GM23338 (cell line): Measurements from ENCODE around the gene APBA2.

Source experiments
- CREB1 ChIP-seq: fragments of 250-450 bp; sonication (Bioruptor Pico); IDR thresholded peaks from 2 replicates; pipeline ENCODE4 v1.5.0; 2020; ENCODE audit warnings: low read depth, mild to moderate bottlenecking, moderate library complexity
- EZH2 ChIP-seq: fragments of 200-600 bp; sonication (generic); IDR thresholded peaks from one replicate; pipeline ENCODE4 v1.8.0; 2017; ENCODE audit warnings: antibody characterized with exemption, mild to moderate bottlenecking, low read depth; ENCODE audit not compliant: unreplicated experiment
- EZH2phosphoT487 ChIP-seq: fragments of 200-600 bp; sonication (generic); IDR thresholded peaks from one replicate; pipeline ENCODE4 v1.8.1; 2018; ENCODE audit warnings: antibody characterized with exemption; ENCODE audit not compliant: unreplicated experiment
- JUNB ChIP-seq: IDR thresholded peaks from one replicate; pipeline ENCODE4 v1.6.1; 2016; ENCODE audit warnings: antibody characterized with exemption; ENCODE audit not compliant: unreplicated experiment
- POLR2AphosphoS5 ChIP-seq: IDR thresholded peaks from 2 replicates; pipeline ENCODE4 v1.6.1; 2016; ENCODE audit warnings: antibody characterized with exemption, low read depth
- REST ChIP-seq: IDR thresholded peaks from one replicate; pipeline ENCODE4 v1.6.1; 2018; ENCODE audit warnings: antibody characterized with exemption; ENCODE audit not compliant: unreplicated experiment
- STAT1 ChIP-seq: IDR thresholded peaks from one replicate; pipeline ENCODE4 v1.6.1; 2016; ENCODE audit warnings: antibody characterized with exemption; ENCODE audit not compliant: unreplicated experiment
- ZNF114 ChIP-seq: fragments of 250-450 bp; sonication (Bioruptor Pico); IDR thresholded peaks from 2 replicates; pipeline ENCODE4 v1.5.0; 2020; ENCODE audit warnings: mild to moderate bottlenecking, moderate library complexity
- TF ChIP-seq, protein P1 (sequence below), 2 experiments: fragments of 200-600 bp in 1 of 2; sonication (generic) in 1 of 2; conservative IDR thresholded peaks; 2 replicates each; pipeline versions ENCODE4 v1.5.1 to v1.6.1; 2016 to 2017; ENCODE audit warnings: antibody characterized with exemption in 2 of 2, low read depth in 2 of 2, mild to moderate bottlenecking in 2 of 2, moderate library complexity in 1 of 2

DNA sequence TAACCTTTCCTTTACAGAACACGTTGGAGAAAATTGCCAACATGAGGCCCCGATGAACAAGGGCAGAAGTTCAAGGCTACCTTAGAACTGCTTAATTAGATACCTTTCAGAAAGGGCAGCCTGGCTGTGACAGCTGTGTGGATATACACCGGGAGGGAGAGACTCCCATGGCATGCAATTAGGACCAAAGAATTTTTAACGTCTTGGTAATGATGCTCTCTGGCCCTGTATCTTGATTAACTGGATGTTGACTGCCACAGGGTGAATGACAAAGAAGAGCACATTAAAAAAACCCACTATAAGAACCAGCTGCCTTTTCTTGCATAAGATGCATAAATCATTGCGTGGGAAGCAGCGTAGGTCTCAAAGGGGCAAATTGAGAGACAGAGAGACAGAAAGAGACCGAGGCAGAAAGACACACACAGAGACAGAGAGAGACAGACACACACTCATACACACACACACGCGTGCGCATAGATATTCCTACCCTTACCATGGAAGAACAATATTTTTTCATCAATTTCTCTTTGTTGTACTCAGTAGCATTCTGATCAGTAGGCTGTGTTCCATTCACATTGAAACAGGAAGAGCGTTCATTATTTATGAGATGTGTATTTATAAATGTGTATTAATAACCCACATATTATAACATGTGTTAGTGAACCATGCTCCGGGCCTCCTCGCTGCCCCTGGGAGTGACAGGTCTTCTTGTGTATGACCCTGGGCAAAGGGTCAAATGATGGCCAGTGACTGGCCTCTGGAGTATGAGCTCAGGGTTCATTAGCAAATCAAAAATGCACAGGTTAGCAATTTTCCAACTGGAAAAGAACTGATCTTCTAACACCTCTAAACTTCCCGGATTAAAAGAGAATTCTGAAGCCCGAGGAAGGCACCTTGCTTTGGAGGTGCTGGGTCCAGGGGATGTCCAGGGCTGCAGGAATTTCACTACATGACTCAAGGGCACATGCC, 265.0 kb downstream of the APBA2 start:
- TF ChIP-seq, protein P1, sequence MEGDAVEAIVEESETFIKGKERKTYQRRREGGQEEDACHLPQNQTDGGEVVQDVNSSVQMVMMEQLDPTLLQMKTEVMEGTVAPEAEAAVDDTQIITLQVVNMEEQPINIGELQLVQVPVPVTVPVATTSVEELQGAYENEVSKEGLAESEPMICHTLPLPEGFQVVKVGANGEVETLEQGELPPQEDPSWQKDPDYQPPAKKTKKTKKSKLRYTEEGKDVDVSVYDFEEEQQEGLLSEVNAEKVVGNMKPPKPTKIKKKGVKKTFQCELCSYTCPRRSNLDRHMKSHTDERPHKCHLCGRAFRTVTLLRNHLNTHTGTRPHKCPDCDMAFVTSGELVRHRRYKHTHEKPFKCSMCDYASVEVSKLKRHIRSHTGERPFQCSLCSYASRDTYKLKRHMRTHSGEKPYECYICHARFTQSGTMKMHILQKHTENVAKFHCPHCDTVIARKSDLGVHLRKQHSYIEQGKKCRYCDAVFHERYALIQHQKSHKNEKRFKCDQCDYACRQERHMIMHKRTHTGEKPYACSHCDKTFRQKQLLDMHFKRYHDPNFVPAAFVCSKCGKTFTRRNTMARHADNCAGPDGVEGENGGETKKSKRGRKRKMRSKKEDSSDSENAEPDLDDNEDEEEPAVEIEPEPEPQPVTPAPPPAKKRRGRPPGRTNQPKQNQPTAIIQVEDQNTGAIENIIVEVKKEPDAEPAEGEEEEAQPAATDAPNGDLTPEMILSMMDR (conservative IDR thresholded peaks at IDR 0.05; ENCODE audit: low read depth in 2 of 2): no peak
- no peak for TF ChIP-seq EZH2
- no peak for TF ChIP-seq POLR2AphosphoS5
- TF ChIP-seq EZH2phosphoT487: no peak
- no peak for TF ChIP-seq CREB1 (CRISPR knock-in tag)
- TF ChIP-seq JUNB: no peak
- TF ChIP-seq REST: no peak
- no peak for TF ChIP-seq ZNF114
- no peak for TF ChIP-seq STAT1
